IMR-90 (cell line): Measurements from ENCODE around the gene SIRT7. TPM values are rescaled to one million over a fixed set of nuclear protein-coding genes. Genes with fewer than 3 reads are reported as not detected.

Experiments
- ATAC-seq: fragments of 200-7000 bp; cut with Tn5 transposase; 2 replicates; pipeline ENCODE4 v1.9.1; 2020; ENCODE audit warnings: low read depth, mild to moderate bottlenecking, moderate library complexity
- BruUV-seq: library from RNA; stranded (reverse); fragments of 400-500 nt; replicated peaks from 2 replicates; lab custom pipeline; 2021; lab: Mats Ljungman, UMichigan
- CTCF ChIA-PET: fragments of 300-600 bp; formaldehyde crosslinking; extraction: SDS; loops from one replicate; lab custom pipeline; 2021; ENCODE audit warnings: antibody characterized with exemption; lab: Yijun Ruan, JAX
- POLR2A ChIA-PET: fragments of 300-600 bp; sonication (Branson Sonifier 250); formaldehyde crosslinking; loops from one replicate; lab custom pipeline; 2022; ENCODE audit warnings: antibody characterized with exemption; ENCODE audit not compliant: unreplicated experiment; lab: Charles Lee
- DNase-seq: peaks from one replicate; pipeline ENCODE4 v3.0.0; 2013
- H2AFZ ChIP-seq: replicated peaks from 2 replicates; pipeline ENCODE3; 2013; ENCODE audit warnings: low read length, mild to moderate bottlenecking; ENCODE audit not compliant: poor library complexity
- H2AK5ac ChIP-seq: 2 replicates; pipeline ENCODE4 v1.6.1; 2013; ENCODE audit warnings: low read depth, low read length, inconsistent platforms
- H2AK9ac ChIP-seq: replicated peaks from 2 replicates; pipeline ENCODE3; 2013; ENCODE audit warnings: mild to moderate bottlenecking, low read depth, low read length, moderate library complexity; ENCODE audit not compliant: poor library complexity
- H2BK120ac ChIP-seq: 2 replicates; pipeline ENCODE4 v1.6.1; 2013; ENCODE audit warnings: low read depth, low read length, inconsistent platforms
- H2BK15ac ChIP-seq: 3 replicates; pipeline ENCODE4 v1.6.1; 2013; ENCODE audit warnings: low read depth, low read length, inconsistent platforms
- H2BK20ac ChIP-seq: 2 replicates; pipeline ENCODE4 v1.6.1; 2013; ENCODE audit warnings: low read depth, mild to moderate bottlenecking, inconsistent platforms, low read length, moderate library complexity
- H2BK5ac ChIP-seq: 2 replicates; pipeline ENCODE4 v1.6.1; 2013; ENCODE audit warnings: mild to moderate bottlenecking, low read depth, low read length, inconsistent platforms; ENCODE audit not compliant: poor library complexity, severe bottlenecking
- H3K14ac ChIP-seq: replicated peaks from 2 replicates; pipeline ENCODE4 v1.6.1; 2013; ENCODE audit warnings: low read depth, low read length, inconsistent platforms
- H3K18ac ChIP-seq: 2 replicates; pipeline ENCODE4 v1.6.1; 2013; ENCODE audit warnings: low read depth, low read length, control low read depth
- H3K23ac ChIP-seq: 2 replicates; pipeline ENCODE4 v1.6.1; 2013; ENCODE audit warnings: low read depth, low read length, inconsistent platforms
- H3K27ac ChIP-seq: 2 replicates; pipeline ENCODE4 v1.5.1; 2013; ENCODE audit warnings: mild to moderate bottlenecking, control low read depth, low read length; ENCODE audit not compliant: insufficient read depth
- H3K27me3 ChIP-seq: 2 replicates; pipeline ENCODE4 v1.6.1; 2013; ENCODE audit warnings: low read length; ENCODE audit not compliant: control insufficient read depth, insufficient read depth
- H3K36me3 ChIP-seq: 2 replicates; pipeline ENCODE4 v1.6.1; 2013; ENCODE audit warnings: low read length, mixed read lengths; ENCODE audit not compliant: control insufficient read depth, insufficient read depth
- H3K4ac ChIP-seq: 2 replicates; pipeline ENCODE4 v1.6.1; 2013; ENCODE audit warnings: low read depth, low read length, inconsistent platforms
- H3K4me1 ChIP-seq: 2 replicates; pipeline ENCODE4 v1.6.1; 2013; ENCODE audit warnings: low read length, mixed read lengths; ENCODE audit not compliant: control insufficient read depth, insufficient read depth
- H3K4me2 ChIP-seq: 2 replicates; pipeline ENCODE4 v1.6.1; 2013; ENCODE audit warnings: low read depth, mild to moderate bottlenecking, control low read depth, low read length, moderate library complexity
- H3K4me3 ChIP-seq: 2 replicates; pipeline ENCODE4 v1.5.1; 2013; ENCODE audit warnings: low read depth, mild to moderate bottlenecking, control low read depth, low read length, moderate library complexity; ENCODE audit not compliant: insufficient read depth
- H3K56ac ChIP-seq: 2 replicates; pipeline ENCODE4 v1.6.1; 2013; ENCODE audit warnings: low read length, inconsistent platforms; ENCODE audit not compliant: insufficient read depth; ENCODE audit errors: extremely low read depth
- H3K79me1 ChIP-seq, 2 experiments: 2 replicates each; pipeline ENCODE4 v1.6.1; 2013; ENCODE audit warnings: low read length in 2 of 2, inconsistent platforms in 1 of 2, low read depth in 1 of 2
- H3K9ac ChIP-seq: 2 replicates; pipeline ENCODE4 v1.6.1; 2013; ENCODE audit warnings: low read depth, low read length, control low read depth
- H3K9me1 ChIP-seq: 2 replicates; pipeline ENCODE4 v1.6.1; 2013; ENCODE audit warnings: low read length, inconsistent platforms; ENCODE audit not compliant: insufficient read depth
- H3K9me3 ChIP-seq: 2 replicates; pipeline ENCODE4 v1.6.1; 2013; ENCODE audit warnings: low read length; ENCODE audit not compliant: control insufficient read depth, insufficient read depth
- H4K20me1 ChIP-seq: 2 replicates; pipeline ENCODE4 v1.6.1; 2013; ENCODE audit warnings: low read length, inconsistent platforms; ENCODE audit not compliant: insufficient read depth
- H4K5ac ChIP-seq: 2 replicates; pipeline ENCODE4 v1.6.1; 2013; ENCODE audit warnings: mild to moderate bottlenecking, low read depth, low read length, control low read depth
- H4K8ac ChIP-seq, 2 experiments: 2 replicates each; pipeline ENCODE4 v1.6.1; 2013; ENCODE audit warnings: low read depth in 2 of 2, low read length in 2 of 2, control low read depth in 1 of 2, inconsistent platforms in 1 of 2
- H4K91ac ChIP-seq: 2 replicates; pipeline ENCODE4 v1.6.1; 2013; ENCODE audit warnings: low read depth, low read length, inconsistent platforms; ENCODE audit not compliant: insufficient read depth
- CEBPB ChIP-seq: IDR thresholded peaks from 2 replicates; pipeline ENCODE4 v1.6.1; 2012; ENCODE audit warnings: low read depth, low read length, improper control_type of control experiment
- CHD1 ChIP-seq: IDR thresholded peaks from 2 replicates; pipeline ENCODE4 v1.6.1; 2012; ENCODE audit warnings: low read depth, low read length, improper control_type of control experiment
- ELK1 ChIP-seq: fragments of 150-350 bp; IDR thresholded peaks from 2 replicates; pipeline ENCODE4 v1.6.1; 2016; ENCODE audit warnings: low read depth, mild to moderate bottlenecking, low read length, moderate library complexity, borderline replicate concordance
- FOS ChIP-seq: fragments of 150-350 bp; IDR thresholded peaks from 2 replicates; pipeline ENCODE4 v1.6.1; 2016; ENCODE audit warnings: low read depth, low read length
- MAFK ChIP-seq: IDR thresholded peaks from 2 replicates; pipeline ENCODE4 v1.6.1; 2012; ENCODE audit warnings: low read depth, low read length, improper control_type of control experiment
- MAZ ChIP-seq: IDR thresholded peaks from 2 replicates; pipeline ENCODE4 v1.6.1; 2012; ENCODE audit warnings: low read depth, mild to moderate bottlenecking, low read length, improper control_type of control experiment, moderate library complexity, borderline replicate concordance
- MXI1 ChIP-seq: IDR thresholded peaks from 2 replicates; pipeline ENCODE4 v1.6.1; 2012; ENCODE audit warnings: low read depth, mild to moderate bottlenecking, low read length, moderate library complexity, borderline replicate concordance
- RAD21 ChIP-seq: IDR thresholded peaks from 2 replicates; pipeline ENCODE4 v1.6.1; 2012; ENCODE audit warnings: low read length, improper control_type of control experiment
- RCOR1 ChIP-seq: IDR thresholded peaks from 2 replicates; pipeline ENCODE4 v1.6.1; 2012; ENCODE audit warnings: mild to moderate bottlenecking, low read length, improper control_type of control experiment; ENCODE audit not compliant: insufficient replicate concordance
- WGBS, 2 experiments: methylation state at CpG; one replicate each; pipeline versions ENCODE4 v1.1.5 to v1.1.7; 2013; ENCODE audit warnings: missing lambda C conversion rate in 2 of 2; ENCODE audit not compliant: insufficient read length in 1 of 2; ENCODE audit errors: extremely low coverage in 2 of 2; 5-methylcytosine and 5-hydroxymethylcytosine counted together
- dilution Hi-C: fragments of 300-500 bp; cut with HindIII; formaldehyde crosslinking; loops from one replicate; pipeline ENCODE4 v1.14.3; 2018; ENCODE audit warnings: low sequenced_read_pairs; ENCODE audit not compliant: unreplicated experiment
- in situ Hi-C: fragments of 300-500 bp; cut with MboI; formaldehyde crosslinking; loops from 3 replicates; pipeline ENCODE4 v1.14.3; 2019; ENCODE audit warnings: low sequenced_read_pairs, inconsistent platforms, mixed read lengths
- intact Hi-C: fragments of 100-400 bp; cut with micrococcal nuclease; formaldehyde crosslinking; loops from 2 replicates; pipeline ENCODE4 v1.10.0; 2022
- polyA plus RNA-seq, 3 experiments: library from polyadenylated mRNA; depleted of rRNA; stranded (reverse); fragments of >200 nt; gene quantifications; 2 replicates each; pipeline ENCODE4 v1.2.3, GENCODE V29; 2012; ENCODE audit warnings: low replicate concordance in 1 of 3
- total RNA-seq: library from RNA; depleted of rRNA; stranded (reverse); fragments of >200 nt; gene quantifications from 2 replicates; pipeline ENCODE4 v1.2.3, GENCODE V29; 2012

Gene SIRT7
- total and polyA plus RNA-seq, 2 of the 4 experiments (the other 2 are of a cell fraction) = 14.5 to 19.8 TPM

GRCh38 chr17:81895400-81895799, 22.6 kb downstream of the SIRT7 start (continued):
- no peak for TF ChIP-seq MAZ
- no peak for TF ChIP-seq RCOR1
- TF ChIP-seq CEBPB = no peak
- no peak for TF ChIP-seq MXI1
- TF ChIP-seq MAFK = no peak

- POLR2A ChIA-PET = no interaction called here
- ATAC-seq (peak; percentile 9), DNase-seq (no peak)
- no peak overlapping the region for H3K23ac ChIP-seq
- CTCF ChIA-PET = no interaction called here
- no peak overlapping the region for H3K14ac ChIP-seq
- H4K5ac ChIP-seq = no peak overlapping the region
- H2BK15ac ChIP-seq = no peak overlapping the region
- no peak overlapping the region for H2AK5ac ChIP-seq
- TF ChIP-seq MAFK = no peak
- TF ChIP-seq RAD21 = no peak
- no peak for TF ChIP-seq CHD1
- TF ChIP-seq ELK1 = no peak
- TF ChIP-seq FOS = no peak
- no peaks in the 10 kb centered on the region for H3K9me3 ChIP-seq
- peaks cover 36 to 69% of the 10 kb centered on the region in 2 experiments for H3K79me1 ChIP-seq
- no peak overlapping the region for H3K18ac ChIP-seq
- peak overlapping the region; percentile 75; the same call in 1 of the 2 replicates for H3K27ac ChIP-seq
- no peak overlapping the region for H2BK120ac ChIP-seq
- no peak overlapping the region for H2AK9ac ChIP-seq
- peaks cover 14% of the 10 kb centered on the region for H4K20me1 ChIP-seq
- no peak overlapping the region for H2BK20ac ChIP-seq
- dilution Hi-C loops (no loop called here), in situ Hi-C loops (no loop called here), intact Hi-C loops (no loop called here)
- 0% methylated on average over 32 of the region's 40 CpGs; no CpG with 5 or more reads in 1 of the 2 experiments for WGBS, 2 experiments
- H2BK5ac ChIP-seq = peak overlapping the region; percentile 23
- H4K8ac ChIP-seq = peak overlapping the region in 1 of 2 experiments; percentile 69; a peak in 2 of 4 replicates
- H3K36me3 ChIP-seq = peaks cover 50% of the 10 kb centered on the region
- 0 out of 2 replicates have a peak, but pooled peaks cover 4% of the 10 kb centered on the region for H3K9me1 ChIP-seq
- H2AFZ ChIP-seq = peak overlapping the region; percentile 96
- H3K4me3 ChIP-seq = peak overlapping the region; percentile 97
- H3K27me3 ChIP-seq = no peaks in the 10 kb centered on the region
- no peak overlapping the region for H3K4me2 ChIP-seq
- peaks cover 4% of the 10 kb centered on the region; the same call in 1 of the 2 replicates for H3K4me1 ChIP-seq
- no peak overlapping the region for H3K4ac ChIP-seq
- no TSS peak for BruUV-seq
- no peak overlapping the region for H3K56ac ChIP-seq
- no peak overlapping the region; the same call in 1 of the 2 replicates for H3K9ac ChIP-seq
- H4K91ac ChIP-seq = no peak overlapping the region
These were observed 26.7 kb downstream of the SIRT7 start for GRCh38 chr17:81891303-81891552.
